Panc1 (cell line): Measurements from ENCODE around the gene VRTN.

Experiments used
- POLR2AphosphoS5 ChIP-seq: IDR thresholded peaks from 2 replicates; pipeline ENCODE4 v1.6.1; 2012; ENCODE audit warnings: mild to moderate bottlenecking, low read depth, low read length, moderate library complexity
- TCF7L2 ChIP-seq: IDR thresholded peaks from 2 replicates; pipeline ENCODE4 v1.6.1; 2011; ENCODE audit warnings: mild to moderate bottlenecking, low read depth, low read length, inconsistent platforms
- TF ChIP-seq, protein P1 (sequence below): fragments of 450-650 bp; IDR thresholded peaks from 2 replicates; pipeline ENCODE4 v1.5.1; 2017; ENCODE audit warnings: mild to moderate bottlenecking

- TF ChIP-seq, protein P1, sequence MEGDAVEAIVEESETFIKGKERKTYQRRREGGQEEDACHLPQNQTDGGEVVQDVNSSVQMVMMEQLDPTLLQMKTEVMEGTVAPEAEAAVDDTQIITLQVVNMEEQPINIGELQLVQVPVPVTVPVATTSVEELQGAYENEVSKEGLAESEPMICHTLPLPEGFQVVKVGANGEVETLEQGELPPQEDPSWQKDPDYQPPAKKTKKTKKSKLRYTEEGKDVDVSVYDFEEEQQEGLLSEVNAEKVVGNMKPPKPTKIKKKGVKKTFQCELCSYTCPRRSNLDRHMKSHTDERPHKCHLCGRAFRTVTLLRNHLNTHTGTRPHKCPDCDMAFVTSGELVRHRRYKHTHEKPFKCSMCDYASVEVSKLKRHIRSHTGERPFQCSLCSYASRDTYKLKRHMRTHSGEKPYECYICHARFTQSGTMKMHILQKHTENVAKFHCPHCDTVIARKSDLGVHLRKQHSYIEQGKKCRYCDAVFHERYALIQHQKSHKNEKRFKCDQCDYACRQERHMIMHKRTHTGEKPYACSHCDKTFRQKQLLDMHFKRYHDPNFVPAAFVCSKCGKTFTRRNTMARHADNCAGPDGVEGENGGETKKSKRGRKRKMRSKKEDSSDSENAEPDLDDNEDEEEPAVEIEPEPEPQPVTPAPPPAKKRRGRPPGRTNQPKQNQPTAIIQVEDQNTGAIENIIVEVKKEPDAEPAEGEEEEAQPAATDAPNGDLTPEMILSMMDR: peak; percentile 13; the same call in 1 of the 2 replicates
- TF ChIP-seq POLR2AphosphoS5: no peak
- TF ChIP-seq TCF7L2: no peak
Observed at GRCh38 chr14:74301594-74302151, 46.6 kb upstream of the VRTN start.
